ENCODE results near the gene CTU2.

- TF ChIP-seq BCLAF1 (IDR thresholded peaks at IDR 0.05) (no peak), ZNF207 (IDR thresholded peaks at IDR 0.05; ENCODE audit: borderline replicate concordance) (no peak), CTCF (IDR thresholded peaks at IDR 0.05 in 2 of 3, conservative IDR thresholded peaks at IDR 0.05 in 1 of 3; ENCODE audit: control insufficient read depth in 2 of 3, extremely low read depth in 1 of 3, insufficient read depth in 1 of 3, low read depth in 3 of 3, low read length in 3 of 3) (no peak), HDGF (IDR thresholded peaks at IDR 0.05) (no peak), CEBPB (IDR thresholded peaks at IDR 0.05; ENCODE audit: borderline replicate concordance in 1 of 2, low read depth in 2 of 2, low read length in 2 of 2) (no peak)
These were observed 12.7 kb upstream of the CTU2 start for GRCh38 chr16:88693420-88694177.

Measured in GM12878 (cell line).